Stimulated activated CD8-positive, alpha-beta memory T cell treated with anti-CD3 and anti-CD28 coated beads, Interleukin-12 subunit alpha, Interleukin-12 subunit beta, amount 100 ng/mL, for 24 hours (primary cell): Measurements from ENCODE around the gene CALR.

ENCODE experiments used
- DNase-seq: peaks from one replicate; pipeline ENCODE4 v3.0.0-alpha.2; 2020; ENCODE audit errors: extremely low read depth

CALR gene

DNA sequence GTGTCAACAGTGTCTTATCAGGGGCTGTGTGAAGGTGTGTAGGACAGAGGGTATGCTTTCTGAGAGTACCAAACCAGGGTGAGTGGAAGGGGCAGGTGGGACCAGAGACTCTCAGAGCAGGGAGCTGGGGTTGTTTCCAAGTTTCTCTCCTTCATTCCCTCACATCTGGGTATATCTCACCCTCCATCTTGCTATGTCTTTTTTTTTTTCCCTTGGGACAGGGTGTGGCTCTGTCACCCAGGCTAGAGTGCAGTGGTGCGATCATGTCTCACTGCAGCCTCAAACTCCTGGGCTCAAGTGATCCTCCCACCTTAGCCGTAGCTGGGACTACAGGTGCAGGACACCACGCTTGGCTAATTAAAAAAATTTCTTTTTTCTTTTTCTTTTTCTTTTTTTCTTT lies 41.6 kb downstream of the CALR start:
- DNase-seq = no peak

DNA sequence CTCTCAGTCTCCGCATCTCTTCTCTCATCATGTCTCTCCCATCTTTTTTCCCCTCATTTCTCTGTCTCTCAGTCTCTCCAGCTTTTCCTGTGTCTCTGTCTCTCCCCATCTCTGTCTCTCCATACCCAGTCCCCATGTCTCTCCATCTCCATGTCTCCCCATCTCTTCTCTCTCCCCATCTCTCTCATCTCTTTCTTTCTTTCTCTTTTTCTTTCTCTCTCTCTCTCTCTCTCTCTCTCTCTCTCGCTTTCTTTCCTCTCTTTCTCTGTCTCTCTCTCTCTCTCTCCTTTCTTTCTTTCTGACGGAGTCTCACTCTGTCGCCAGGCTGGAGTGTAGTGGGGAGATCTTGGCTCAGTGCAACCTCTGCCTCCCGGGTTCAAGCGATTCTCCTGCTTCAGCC lies 44.2 kb downstream of the CALR start:
- no peak for DNase-seq

DNA sequence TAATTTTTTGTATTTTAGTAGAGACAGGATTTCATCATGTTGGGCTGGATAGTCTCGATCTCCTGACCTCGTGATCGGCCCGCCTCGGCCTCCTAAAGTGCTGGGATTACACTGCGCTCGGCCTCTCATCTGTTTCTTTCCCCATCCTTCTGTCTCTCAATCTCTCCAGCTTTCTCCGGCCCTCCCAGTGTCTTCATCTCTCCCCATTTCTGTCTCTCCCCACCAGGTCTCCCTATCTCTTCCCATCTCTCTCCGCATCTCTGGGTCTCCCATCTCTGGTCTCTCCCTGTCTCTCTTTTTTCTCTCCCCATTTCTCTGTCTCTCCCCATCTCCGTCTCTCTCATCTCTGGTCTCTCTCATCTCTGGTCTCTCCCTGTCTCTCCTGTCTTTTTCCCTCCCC lies 44.7 kb downstream of the CALR start:
- no peak for DNase-seq

DNA sequence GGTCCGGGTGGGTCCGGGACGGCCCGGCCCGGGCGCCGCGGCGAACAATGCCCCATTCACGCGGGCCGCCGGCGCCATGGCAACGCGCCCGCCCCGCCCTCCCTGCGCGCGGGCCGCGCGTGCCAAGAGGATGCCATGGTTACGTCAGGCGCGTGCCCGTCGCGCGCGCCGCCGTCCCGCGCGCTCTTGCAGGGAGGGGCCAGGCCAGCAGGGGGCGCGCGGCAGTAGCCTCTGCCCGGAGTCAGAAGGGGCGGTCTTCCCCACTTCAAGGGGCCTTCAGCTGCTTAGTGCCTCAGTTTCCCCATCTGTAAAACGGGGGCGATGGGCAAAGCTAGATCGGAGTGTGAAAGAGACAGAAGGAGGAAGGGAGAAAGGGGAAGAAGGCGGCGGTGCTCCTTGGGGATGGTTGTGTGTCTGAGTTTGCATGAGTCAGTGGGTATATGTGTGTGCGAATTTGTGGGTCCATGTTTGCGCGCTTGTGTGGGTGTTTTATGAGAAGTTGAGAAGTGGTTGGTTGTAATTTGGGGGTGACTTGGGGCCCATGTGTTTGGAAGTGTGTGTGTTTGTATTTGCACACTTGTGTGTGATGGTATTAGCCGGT lies 45.2 kb downstream of the CALR start:
- peak; percentile 56 for DNase-seq

DNA sequence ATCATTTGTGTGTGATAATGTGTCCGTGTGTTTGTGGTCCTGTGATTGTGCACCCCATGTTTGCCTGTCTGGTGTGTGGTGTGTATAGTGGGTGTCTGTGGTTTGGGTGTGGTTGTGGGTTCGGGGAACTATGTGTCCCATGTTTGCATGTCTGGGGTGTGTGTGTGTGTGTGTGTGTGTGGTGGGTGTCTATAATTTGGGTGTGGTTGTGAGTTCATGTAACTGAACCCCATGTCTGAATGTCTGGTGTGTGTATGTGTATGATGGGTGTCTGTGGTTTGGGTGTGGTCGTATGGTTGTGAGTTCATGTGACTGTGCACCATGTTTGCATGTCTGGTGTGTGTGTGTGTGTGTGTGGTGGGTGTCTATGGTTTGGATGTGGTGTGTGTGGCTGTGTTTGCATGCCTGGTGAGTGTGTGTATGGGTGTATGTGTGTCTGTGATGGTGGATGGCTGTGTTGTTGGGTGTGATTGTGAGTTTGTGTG lies 45.8 kb downstream of the CALR start:
- DNase-seq = no peak

DNA sequence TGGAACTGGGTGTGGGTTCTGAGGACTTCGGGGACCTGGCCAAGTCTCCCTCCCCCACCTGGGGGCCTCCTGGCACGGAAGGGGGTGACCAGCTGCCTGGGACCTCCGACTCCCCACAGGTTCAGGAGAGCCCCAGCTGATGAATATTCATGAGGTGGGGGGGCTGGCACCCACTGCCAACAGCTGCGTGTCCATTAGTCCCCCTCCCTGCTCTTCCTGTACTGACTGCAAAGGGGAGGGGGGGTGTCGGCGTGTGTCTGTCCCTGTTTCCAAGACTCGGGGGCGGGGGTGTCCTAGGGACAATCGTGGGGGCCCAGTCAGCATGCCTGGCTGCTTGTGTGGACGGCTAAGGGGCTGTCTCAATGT lies 46.3 kb downstream of the CALR start:
- no peak for DNase-seq

DNA sequence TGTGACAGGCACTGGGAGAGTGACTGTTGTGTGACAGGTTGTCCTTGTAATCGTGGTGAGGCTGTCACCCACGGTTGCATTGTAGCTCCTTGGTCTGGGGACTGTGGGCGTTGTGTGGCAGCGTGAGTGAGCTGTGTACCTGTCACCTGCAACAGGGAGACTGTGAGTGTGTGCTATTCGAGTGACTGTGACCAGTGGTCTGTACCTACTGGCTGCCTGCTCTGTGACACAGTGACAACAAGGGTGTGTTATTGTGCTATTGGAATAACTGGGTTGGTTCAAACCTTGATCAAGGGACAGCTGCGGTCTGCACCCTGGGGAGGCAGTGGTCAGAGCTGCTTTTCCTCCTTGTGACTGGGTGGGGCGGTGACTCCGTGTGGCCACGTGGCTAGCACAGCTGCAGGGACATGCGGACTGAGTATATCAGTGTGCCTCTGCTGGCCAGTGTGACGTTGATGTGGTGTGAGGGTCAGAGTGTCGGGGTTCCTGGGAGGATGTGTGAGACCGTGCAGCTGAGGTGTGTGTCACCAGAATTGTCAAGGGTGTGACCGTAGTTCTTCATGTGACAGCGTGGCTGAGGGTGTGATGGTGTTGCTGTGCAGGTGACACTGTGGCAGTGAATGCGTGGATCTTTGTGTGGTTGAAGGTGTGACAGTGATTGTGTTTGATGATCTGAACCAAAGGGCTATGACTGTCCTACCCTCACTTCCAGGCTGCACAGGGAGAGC lies 46.8 kb downstream of the CALR start:
- no peak for DNase-seq

DNA sequence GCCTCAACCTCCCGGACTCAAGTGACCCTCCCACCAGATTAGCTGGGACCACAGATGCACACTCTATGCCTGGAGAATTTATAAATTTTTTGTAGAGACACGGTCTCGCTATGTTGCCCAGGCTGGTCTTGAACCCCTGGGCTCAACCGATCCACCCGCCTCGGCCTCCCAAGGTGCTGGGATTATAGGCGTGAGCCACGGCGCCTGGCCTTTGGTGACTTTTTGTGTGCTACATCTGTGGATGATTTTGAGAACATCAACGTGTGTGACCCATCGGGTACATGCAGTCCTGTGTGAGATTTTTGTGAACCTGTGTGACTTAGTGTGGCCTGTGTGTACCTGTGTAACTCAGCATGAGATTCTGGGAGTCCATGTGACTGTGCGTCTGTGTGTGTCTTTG lies 48.3 kb downstream of the CALR start:
- no peak for DNase-seq

DNA sequence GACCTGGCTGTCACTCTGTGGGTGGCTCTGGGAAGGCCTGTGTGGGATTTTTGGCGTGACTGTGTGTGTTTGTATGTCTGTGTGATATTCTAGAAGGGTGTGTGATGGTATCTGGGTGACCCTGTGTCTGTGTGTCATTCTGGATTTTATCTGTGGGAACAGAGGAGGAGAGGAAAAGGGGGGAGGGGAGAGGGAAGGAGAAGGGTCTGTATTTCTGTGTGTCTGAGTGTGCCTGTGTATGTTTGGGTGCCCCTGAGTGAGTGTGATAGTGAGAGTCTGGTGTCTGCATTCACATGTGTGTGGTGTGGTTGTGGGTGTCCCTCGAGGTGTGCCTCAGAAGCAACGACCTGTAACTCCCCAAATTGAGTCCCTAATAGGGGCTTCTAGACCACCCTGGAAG lies 48.8 kb downstream of the CALR start:
- DNase-seq = no peak

DNA sequence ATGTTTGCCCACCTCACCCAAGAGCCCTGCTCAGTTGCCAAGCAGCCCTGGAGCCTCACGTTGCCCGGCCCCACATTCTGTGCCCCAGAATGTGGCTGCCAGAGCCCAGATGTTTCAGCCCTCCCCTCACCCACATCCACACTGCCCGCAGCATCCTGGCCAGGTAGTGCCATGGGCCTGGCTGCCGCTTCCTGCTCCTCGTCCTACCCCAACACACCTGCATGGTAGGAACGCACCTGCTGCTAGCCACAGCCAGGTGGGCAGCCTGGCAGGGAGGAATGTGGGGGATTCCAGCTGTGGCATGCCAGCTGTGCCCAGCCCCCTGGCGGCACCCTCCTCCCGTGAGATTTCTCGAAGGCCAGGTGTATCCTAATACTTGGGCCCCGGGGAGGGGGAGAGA lies 49.4 kb downstream of the CALR start:
- no peak for DNase-seq

DNA sequence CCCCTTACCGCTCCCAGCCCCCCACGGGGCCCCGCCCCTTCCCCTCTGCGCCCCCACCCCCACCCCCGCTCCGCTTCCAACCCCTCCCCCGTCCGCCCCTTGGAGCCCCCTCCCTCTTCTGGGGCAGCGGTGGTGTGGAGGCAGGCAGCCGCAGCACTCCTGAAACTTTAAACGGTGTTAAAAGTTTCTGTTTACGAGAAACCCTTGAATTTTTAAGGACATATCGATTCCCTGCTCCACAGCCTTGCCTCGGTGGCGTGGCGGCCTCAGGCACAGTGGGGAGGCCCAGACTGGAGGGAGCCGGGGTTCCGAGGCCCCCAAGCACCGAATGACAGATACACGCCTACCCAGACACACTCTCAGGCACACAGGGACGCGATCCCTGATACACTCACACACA lies 52.0 kb downstream of the CALR start:
- no peak for DNase-seq

DNA sequence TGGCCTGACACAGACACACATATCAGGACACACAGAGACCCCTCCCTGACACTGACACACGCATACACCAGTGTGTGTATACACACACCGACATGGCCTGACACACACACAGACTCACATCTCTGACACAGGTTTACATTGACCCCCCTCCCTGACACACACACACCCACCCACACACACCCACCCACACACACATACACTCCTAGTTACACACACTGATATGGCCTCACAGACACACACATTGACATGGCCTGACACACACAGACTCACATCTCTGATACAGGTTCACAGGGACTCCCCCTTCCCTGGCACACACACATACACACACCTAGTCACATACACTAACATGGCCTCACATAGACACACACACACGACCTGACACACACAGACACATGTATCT lies 52.4 kb downstream of the CALR start:
- DNase-seq = no peak

DNA sequence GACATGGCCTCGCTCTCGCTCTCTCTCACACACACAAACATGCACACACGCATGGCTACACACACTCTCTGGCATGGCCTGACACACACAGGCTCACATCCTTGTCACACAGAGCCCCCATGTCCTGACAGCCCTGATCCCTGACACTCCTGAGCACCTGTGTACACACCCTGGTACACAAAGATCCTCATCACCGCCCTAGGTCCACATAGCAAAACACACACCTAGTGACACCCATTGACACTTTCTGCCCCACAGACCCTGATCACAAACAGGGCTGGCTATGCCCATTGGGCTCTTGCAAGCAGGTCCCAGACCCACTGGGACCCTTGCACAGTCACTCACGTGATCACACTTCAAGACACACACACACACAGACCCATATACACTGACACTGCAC lies 52.9 kb downstream of the CALR start:
- DNase-seq = no peak

DNA sequence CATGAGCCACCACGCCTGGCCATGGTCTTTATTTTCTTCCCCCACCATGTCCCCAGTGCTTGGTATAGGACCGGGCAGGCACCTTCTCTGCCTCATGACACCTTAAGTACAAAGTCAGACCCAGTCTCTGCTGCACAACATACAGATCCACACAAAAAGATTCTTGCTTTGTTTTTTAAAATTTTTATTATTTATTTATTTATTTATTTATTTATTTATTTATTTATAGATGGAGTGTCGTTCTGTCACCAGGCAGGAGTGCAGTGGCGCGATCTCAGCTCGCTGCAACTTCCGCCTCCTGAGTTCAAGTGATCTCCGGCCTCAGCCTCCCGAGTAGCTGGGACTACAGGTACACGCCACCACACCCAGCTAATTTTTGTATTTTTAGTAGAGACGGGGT lies 54.3 kb downstream of the CALR start:
- no peak for DNase-seq

DNA sequence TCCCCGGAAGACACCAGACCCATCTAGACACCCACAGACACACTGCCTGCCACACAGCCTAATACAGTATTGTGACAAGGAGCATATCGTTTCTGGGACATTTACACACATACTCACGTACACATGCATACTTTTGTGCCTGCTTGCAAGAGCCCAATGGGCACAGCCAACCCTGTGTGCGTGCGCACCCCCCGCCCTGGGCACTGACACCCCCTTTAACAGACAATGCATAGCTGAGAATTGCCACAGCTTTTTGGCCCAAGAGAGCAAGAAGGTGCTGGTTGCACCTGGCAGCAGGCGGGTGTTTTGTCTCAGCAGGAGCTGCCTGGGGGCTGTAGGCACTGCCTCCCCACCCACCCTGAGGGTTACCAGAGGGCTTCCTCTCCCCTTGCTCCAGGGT lies 55.2 kb downstream of the CALR start:
- no peak for DNase-seq
